DOHH2 (cell line): ENCODE measurements around the gene PRRT2.

ENCODE experiments used
- EZH2phosphoT487 ChIP-seq: fragments of 200-600 bp; sonication (generic); IDR thresholded peaks from 2 replicates; pipeline ENCODE4 v1.6.1; 2017; ENCODE audit warnings: borderline replicate concordance, mild to moderate bottlenecking, antibody characterized with exemption, low read length, moderate library complexity, mixed read lengths
- TF ChIP-seq, protein P1 (sequence below): fragments of 200-600 bp; sonication (generic); IDR thresholded peaks from one replicate; pipeline ENCODE4 v1.5.1; 2014; ENCODE audit warnings: antibody characterized with exemption, mild to moderate bottlenecking, low read depth, low read length; ENCODE audit not compliant: poor library complexity, severe bottlenecking

- TF ChIP-seq, protein P1, sequence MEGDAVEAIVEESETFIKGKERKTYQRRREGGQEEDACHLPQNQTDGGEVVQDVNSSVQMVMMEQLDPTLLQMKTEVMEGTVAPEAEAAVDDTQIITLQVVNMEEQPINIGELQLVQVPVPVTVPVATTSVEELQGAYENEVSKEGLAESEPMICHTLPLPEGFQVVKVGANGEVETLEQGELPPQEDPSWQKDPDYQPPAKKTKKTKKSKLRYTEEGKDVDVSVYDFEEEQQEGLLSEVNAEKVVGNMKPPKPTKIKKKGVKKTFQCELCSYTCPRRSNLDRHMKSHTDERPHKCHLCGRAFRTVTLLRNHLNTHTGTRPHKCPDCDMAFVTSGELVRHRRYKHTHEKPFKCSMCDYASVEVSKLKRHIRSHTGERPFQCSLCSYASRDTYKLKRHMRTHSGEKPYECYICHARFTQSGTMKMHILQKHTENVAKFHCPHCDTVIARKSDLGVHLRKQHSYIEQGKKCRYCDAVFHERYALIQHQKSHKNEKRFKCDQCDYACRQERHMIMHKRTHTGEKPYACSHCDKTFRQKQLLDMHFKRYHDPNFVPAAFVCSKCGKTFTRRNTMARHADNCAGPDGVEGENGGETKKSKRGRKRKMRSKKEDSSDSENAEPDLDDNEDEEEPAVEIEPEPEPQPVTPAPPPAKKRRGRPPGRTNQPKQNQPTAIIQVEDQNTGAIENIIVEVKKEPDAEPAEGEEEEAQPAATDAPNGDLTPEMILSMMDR = no peak
- TF ChIP-seq EZH2phosphoT487 = no peak
Measured at GRCh38 chr16:29844575-29845331, 32.8 kb downstream of the PRRT2 start.
